HFFc6 (cell line): ENCODE measurements around the gene RNF181. TPM values are rescaled to one million over a fixed set of nuclear protein-coding genes. Genes with fewer than 3 reads are reported as not detected.

Source experiments
- DNase-seq: peaks from one replicate; pipeline ENCODE4 v3.0.0-alpha.2; 2018
- H3K27ac Mint-ChIP-seq: 2 replicates; pipeline ENCODE4 v1.8.0; 2020; ENCODE audit warnings: mild to moderate bottlenecking, mixed read lengths
- H3K27me3 Mint-ChIP-seq: 2 replicates; pipeline ENCODE4 v1.8.0; 2021; ENCODE audit warnings: mild to moderate bottlenecking, moderate library complexity, mixed read lengths; ENCODE audit not compliant: insufficient read depth
- H3K36me3 Mint-ChIP-seq: 2 replicates; pipeline ENCODE4 v1.8.0; 2021; ENCODE audit warnings: low read depth, mixed read lengths
- H3K4me1 Mint-ChIP-seq: 2 replicates; pipeline ENCODE4 v1.8.0; 2020; ENCODE audit warnings: low read depth, mixed read lengths
- H3K4me3 Mint-ChIP-seq: 2 replicates; pipeline ENCODE4 v1.8.0; 2020; ENCODE audit warnings: mild to moderate bottlenecking, moderate library complexity, mixed read lengths
- H3K9me3 Mint-ChIP-seq: 2 replicates; pipeline ENCODE4 v1.8.0; 2020; ENCODE audit warnings: mild to moderate bottlenecking, mixed read lengths
- CTCF ChIP-seq: fragments of 200-600 bp; sonication (generic); IDR thresholded peaks from 2 replicates; pipeline ENCODE4 v1.5.0; 2021; ENCODE audit warnings: antibody characterized with exemption, mild to moderate bottlenecking
- total RNA-seq, 6 experiments: library from RNA; stranded (reverse); fragmentation: NEBNext Ultra II Directional; extraction: Animal tissue kit (Norgen Biotek cat#: 25700); gene quantifications; 2 replicates in 1 of 6; 3 replicates in 5 of 6; pipeline ENCODE4 v1.2.3, GENCODE V29; 2021

The RNF181 gene
- total RNA-seq, 6 experiments from 2014 or later = 121 to 160 (median 146) TPM

GRCh38 chr2:85604568-85605339 is 9.2 kb downstream of the RNF181 start:
- peaks cover 2% of the 10 kb centered on the region for H3K27me3 Mint-ChIP-seq
- peak overlapping the region; percentile 49 for H3K4me3 Mint-ChIP-seq
- H3K27ac Mint-ChIP-seq = peak overlapping the region; percentile 92
- H3K4me1 Mint-ChIP-seq = peaks cover 63% of the 10 kb centered on the region
- no peaks in the 10 kb centered on the region for H3K9me3 Mint-ChIP-seq
- no peak for DNase-seq
- peaks cover 10% of the 10 kb centered on the region for H3K36me3 Mint-ChIP-seq
- no peak for TF ChIP-seq CTCF

GRCh38 chr2:85605406-85606115 is 10.0 kb downstream of the RNF181 start:
- peaks cover 15% of the 10 kb centered on the region for H3K36me3 Mint-ChIP-seq
- peak; percentile 88 for DNase-seq
- peaks cover 2% of the 10 kb centered on the region; the same call in 1 of the 2 replicates for H3K27me3 Mint-ChIP-seq
- TF ChIP-seq CTCF = no peak
- H3K4me1 Mint-ChIP-seq = peaks cover 68% of the 10 kb centered on the region
- peak overlapping the region; percentile 36 for H3K4me3 Mint-ChIP-seq
- H3K9me3 Mint-ChIP-seq = no peaks in the 10 kb centered on the region
- peak overlapping the region; percentile 92 for H3K27ac Mint-ChIP-seq

GRCh38 chr2:85606116-85606455 is 10.5 kb downstream of the RNF181 start:
- Mint-ChIP-seq H3K4me3 (peak overlapping the region; percentile 36), H3K4me1 (peaks cover 69% of the 10 kb centered on the region), H3K27me3 (peaks cover 2% of the 10 kb centered on the region; the same call in 1 of the 2 replicates), H3K36me3 (peaks cover 15% of the 10 kb centered on the region), H3K9me3 (no peaks in the 10 kb centered on the region), H3K27ac (peak overlapping the region; percentile 92)
- no peak for DNase-seq
- no peak for TF ChIP-seq CTCF

GRCh38 chr2:85607268-85608215 is 12.0 kb downstream of the RNF181 start:
- H3K36me3 Mint-ChIP-seq = peaks cover 19% of the 10 kb centered on the region
- DNase-seq = no peak
- H3K4me1 Mint-ChIP-seq = peaks cover 63% of the 10 kb centered on the region
- 0 out of 2 replicates have a peak overlapping the region, but pooled peaks have one; percentile 11 for H3K4me3 Mint-ChIP-seq
- peaks cover 2% of the 10 kb centered on the region; the same call in 1 of the 2 replicates for H3K27me3 Mint-ChIP-seq
- H3K9me3 Mint-ChIP-seq = no peaks in the 10 kb centered on the region
- H3K27ac Mint-ChIP-seq = peak overlapping the region; percentile 92; the same call in 1 of the 2 replicates
- TF ChIP-seq CTCF = no peak

- Mint-ChIP-seq H3K27ac (peak overlapping the region; percentile 91), H3K4me3 (peak overlapping the region; percentile 98), H3K27me3 (peaks cover 3% of the 10 kb centered on the region; the same call in 1 of the 2 replicates), H3K4me1 (peaks cover 33% of the 10 kb centered on the region), H3K9me3 (no peaks in the 10 kb centered on the region), H3K36me3 (peaks cover 19% of the 10 kb centered on the region)
- TF ChIP-seq CTCF = no peak
- no peak for DNase-seq
Measured at GRCh38 chr2:85611217-85611704, 15.7 kb downstream of the RNF181 start.
